GM19463 (cell line): Measurements from ENCODE around the gene FAM219A.
"Not testable (repeated sequence)": the region's sequence is repeated elsewhere in the genome, so short reads cannot be mapped to it uniquely, and the experiment has no call there.

Experiments used
- ATAC-seq: cut with Tn5 transposase; IDR thresholded peaks from one replicate; pipeline ENCODE4 v1.9.1; 2021; ENCODE audit warnings: mild to moderate bottlenecking, moderate library complexity; ENCODE audit not compliant: unreplicated experiment

Gene FAM219A

GRCh38 chr9:34379334-34380033 is 78.9 kb downstream of the FAM219A start:
- peak; percentile 19 for ATAC-seq

GRCh38 chr9:34378376-34379060 is 79.9 kb downstream of the FAM219A start:
- no peak for ATAC-seq

GRCh38 chr9:34377404-34377746 is 81.0 kb downstream of the FAM219A start:
- no peak for ATAC-seq

GRCh38 chr9:34376596-34377403 is 81.6 kb downstream of the FAM219A start, which contains the start of gene MYORG:
MYORG (minus strand) TSS chr9:34376898; CDS start chr9:34372943, 3,955 bp downstream.
- peak; percentile 82 for ATAC-seq

DNA sequence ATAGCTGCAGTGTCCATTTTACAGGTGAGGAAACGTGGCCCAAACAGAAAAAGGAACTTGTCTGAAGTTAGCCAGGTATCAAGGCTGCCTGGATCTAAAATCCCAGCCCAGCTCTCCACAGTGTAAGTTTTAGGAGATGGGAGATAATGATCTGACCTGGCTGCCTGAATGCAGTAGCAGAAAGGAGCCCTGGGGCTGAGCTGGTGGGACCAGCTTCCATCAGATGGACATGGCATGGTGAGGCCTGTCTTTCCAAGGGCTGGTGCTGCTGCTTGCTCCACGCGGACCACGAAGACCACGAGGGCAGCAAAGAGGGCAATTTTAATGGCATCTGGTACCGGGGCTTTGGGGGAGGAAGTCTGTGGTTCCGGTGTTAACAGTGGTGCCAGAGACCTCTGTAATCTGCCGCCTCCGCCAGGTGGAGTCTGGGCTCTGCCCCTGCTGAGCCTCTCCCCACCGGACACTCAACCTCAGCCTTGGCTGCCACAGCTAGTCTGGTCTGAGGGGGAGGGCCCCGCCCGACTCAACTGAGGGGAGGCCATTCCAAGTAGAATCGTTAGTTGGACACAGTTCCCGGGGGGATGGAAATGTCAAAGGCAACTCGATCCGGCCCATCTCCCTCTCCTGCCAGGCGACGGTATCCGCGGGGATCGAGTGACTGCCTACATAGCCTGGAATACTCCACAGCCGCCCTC is 82.3 kb downstream of the FAM219A start:
- ATAC-seq = no peak

GRCh38 chr9:34374905-34375552 is 83.3 kb downstream of the FAM219A start:
- no peak for ATAC-seq

- no peak for ATAC-seq
These were observed 84.0 kb downstream of the FAM219A start for GRCh38 chr9:34374339-34374738.

- ATAC-seq = no peak
These were observed 84.6 kb downstream of the FAM219A start for GRCh38 chr9:34373749-34374148.

GRCh38 chr9:34372467-34373011 is 85.8 kb downstream of the FAM219A start:
- no peak for ATAC-seq

DNA sequence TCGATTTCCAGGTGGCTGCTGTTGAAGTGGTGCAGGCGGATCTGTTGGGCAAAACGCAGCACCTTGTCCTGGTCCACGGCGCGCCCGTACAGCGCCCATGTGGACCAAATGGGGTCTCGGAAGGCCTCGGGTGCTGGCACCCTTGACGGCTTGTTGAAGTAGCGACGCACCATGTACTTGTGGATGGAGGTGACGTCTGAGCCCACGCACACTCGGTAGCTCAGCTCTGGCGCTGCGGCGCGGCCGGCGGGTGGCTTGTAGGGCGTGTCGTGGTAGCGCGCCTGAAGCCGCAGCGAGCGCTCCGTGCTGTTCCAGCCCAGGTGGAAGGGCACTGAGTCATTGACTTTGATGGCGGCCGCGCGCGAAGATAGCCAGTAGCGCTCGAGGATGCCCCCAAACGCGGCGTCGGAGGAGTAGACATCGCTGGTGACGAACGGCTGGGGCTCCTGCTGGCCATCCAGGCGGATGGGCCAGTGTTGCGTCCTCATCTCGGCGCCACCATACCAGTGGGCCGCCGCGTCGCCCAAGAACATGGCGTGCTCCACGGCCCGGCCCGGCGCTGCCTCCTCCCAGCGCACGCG is 86.4 kb downstream of the FAM219A start:
- ATAC-seq = no peak

- ATAC-seq = no peak
These were observed 87.1 kb downstream of the FAM219A start for GRCh38 chr9:34370970-34371880.

- ATAC-seq = no peak
These were observed 87.9 kb downstream of the FAM219A start for GRCh38 chr9:34370335-34370969.

GRCh38 chr9:34369636-34370035 is 88.7 kb downstream of the FAM219A start:
- ATAC-seq = no peak

DNA sequence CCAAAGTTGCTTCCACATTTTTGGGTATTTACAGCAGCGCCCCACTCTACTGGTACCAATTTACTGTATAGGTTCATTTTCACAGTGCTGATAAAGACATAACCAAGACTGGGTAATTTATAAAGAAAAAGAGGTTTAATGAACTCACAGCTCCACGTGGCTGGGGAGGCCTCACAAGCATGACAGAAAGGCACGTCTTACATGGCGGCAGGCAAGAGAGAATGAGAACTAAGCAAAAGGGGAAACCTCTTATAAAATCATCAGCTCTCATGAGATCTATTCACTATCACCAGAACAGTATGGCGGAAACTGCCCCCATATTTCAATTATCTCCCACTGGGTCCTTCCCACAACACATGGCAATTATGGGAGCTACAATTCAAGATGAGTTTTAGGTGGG is 89.6 kb downstream of the FAM219A start:
- ATAC-seq = not testable (repeated sequence)

DNA sequence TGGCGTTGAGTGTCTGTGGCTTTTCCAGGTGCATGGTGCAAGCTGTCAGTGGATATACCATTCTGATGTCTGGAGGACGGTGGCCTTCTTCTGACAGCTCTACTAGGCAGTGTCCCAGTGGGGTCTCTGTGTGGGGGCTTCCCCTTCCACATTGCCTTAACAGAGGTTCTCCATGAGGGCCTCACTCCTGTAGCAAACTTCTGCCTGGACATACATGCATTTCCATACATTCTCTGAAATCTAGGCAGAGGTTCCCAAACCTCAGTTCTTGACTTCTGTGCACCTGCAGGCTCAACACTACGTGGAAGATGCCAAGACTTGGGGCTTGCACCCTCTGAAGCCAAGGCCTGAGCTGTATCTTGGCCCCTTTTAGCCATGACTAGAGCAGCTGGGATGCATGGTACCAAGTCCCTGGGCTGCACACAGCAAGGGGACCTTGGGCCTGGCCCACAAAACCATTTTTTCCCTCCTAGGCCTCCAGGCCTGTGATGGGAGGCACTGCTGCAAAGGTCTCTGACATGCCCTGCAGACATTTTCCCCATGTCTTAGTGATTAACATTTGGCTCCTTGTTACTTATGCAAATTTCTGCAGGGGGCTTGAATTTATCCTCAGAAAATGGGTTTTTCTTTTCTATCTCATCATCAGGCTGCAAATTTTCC is 90.5 kb downstream of the FAM219A start:
- ATAC-seq = not testable (repeated sequence)

DNA sequence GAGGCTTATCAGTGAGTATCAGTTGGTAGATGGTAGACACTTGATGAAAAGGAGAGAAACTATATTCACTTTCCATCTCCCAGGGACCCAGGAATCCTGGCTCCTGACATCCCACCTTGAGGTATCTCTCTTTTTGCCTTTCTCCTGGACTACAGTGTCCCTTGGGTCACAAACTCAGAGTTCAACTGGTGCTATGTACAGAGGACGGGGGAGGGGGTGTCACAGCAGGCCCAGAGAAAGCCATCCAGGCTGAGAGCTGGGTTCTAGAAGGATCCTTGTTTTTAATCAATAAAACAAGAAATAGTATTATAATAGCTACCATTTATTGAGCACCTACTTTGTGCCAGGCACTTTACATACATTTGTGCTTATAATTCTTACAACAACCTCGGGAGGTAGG is 92.0 kb downstream of the FAM219A start:
- no peak for ATAC-seq

- no peak for ATAC-seq
These were observed 93.1 kb downstream of the FAM219A start for GRCh38 chr9:34365282-34365681.
